DMS114 treated with DMSO at 0.1 percent for 48 hours (cell line): ENCODE results near the gene ADAMTS19.
"Not testable (repeated sequence)": the region's sequence is repeated elsewhere in the genome, so short reads cannot be mapped to it uniquely, and the experiment has no call there.

Source experiments
- DNase-seq: peaks from one replicate; lab custom pipeline; 2025; ENCODE audit not compliant: unreplicated experiment; lab: John Stamatoyannopoulos, UW

ADAMTS19 gene

GRCh38 chr5:129591508-129592160 lies 131.5 kb downstream of the ADAMTS19 start:
- DNase-seq, result no peak

- no peak for DNase-seq
Measured at GRCh38 chr5:129593525-129593924, 133.4 kb downstream of the ADAMTS19 start.

GRCh38 chr5:129601576-129601975 lies 141.5 kb downstream of the ADAMTS19 start:
- DNase-seq, result no peak

- no peak for DNase-seq
Measured at GRCh38 chr5:129608350-129608749, 148.3 kb downstream of the ADAMTS19 start.

- no peak for DNase-seq
Measured at GRCh38 chr5:129609710-129610109, 149.6 kb downstream of the ADAMTS19 start.

- DNase-seq, result no peak
Measured at GRCh38 chr5:129616517-129616916, 156.4 kb downstream of the ADAMTS19 start.

GRCh38 chr5:129617206-129617605 lies 157.1 kb downstream of the ADAMTS19 start:
- DNase-seq, result no peak

GRCh38 chr5:129619782-129620181 lies 159.7 kb downstream of the ADAMTS19 start:
- DNase-seq, result no peak

GRCh38 chr5:129622531-129622930 lies 162.4 kb downstream of the ADAMTS19 start:
- DNase-seq, result no peak

GRCh38 chr5:129629575-129629974 lies 169.5 kb downstream of the ADAMTS19 start:
- DNase-seq, result no peak

- DNase-seq, result no peak
Measured at GRCh38 chr5:129630101-129630500, 170.0 kb downstream of the ADAMTS19 start.

GRCh38 chr5:129631961-129632360 lies 171.9 kb downstream of the ADAMTS19 start:
- DNase-seq, result no peak

- not testable (repeated sequence) for DNase-seq
Measured at GRCh38 chr5:129637501-129637900, 177.4 kb downstream of the ADAMTS19 start.

GRCh38 chr5:129639331-129639730 lies 179.2 kb downstream of the ADAMTS19 start:
- DNase-seq, result no peak

- no peak for DNase-seq
Measured at GRCh38 chr5:129652349-129653056, 192.4 kb downstream of the ADAMTS19 start.

GRCh38 chr5:129653057-129653375 lies 192.9 kb downstream of the ADAMTS19 start:
- DNase-seq, result no peak

- DNase-seq, result no peak
Measured at GRCh38 chr5:129653442-129653841, 193.3 kb downstream of the ADAMTS19 start.

GRCh38 chr5:129656952-129657351 lies 196.9 kb downstream of the ADAMTS19 start:
- no peak for DNase-seq

GRCh38 chr5:129658801-129659200 lies 198.7 kb downstream of the ADAMTS19 start:
- DNase-seq, result no peak

- no peak for DNase-seq
Measured at GRCh38 chr5:129661366-129662035, 201.4 kb downstream of the ADAMTS19 start.

GRCh38 chr5:129664336-129664937 lies 204.3 kb downstream of the ADAMTS19 start:
- peak; percentile 4 for DNase-seq

GRCh38 chr5:129670957-129671500 lies 210.9 kb downstream of the ADAMTS19 start:
- DNase-seq, result no peak
